Measurements from ENCODE around the gene ACSS2. TPM values are rescaled to one million over a fixed set of nuclear protein-coding genes. Genes with fewer than 3 reads are reported as not detected.
A peak's percentile ranks its signal among the peaks of the same experiment; 100 is the strongest.

ACSS2 gene
- total RNA-seq, 2 donors from 2014 or later, result 343 to 383 TPM

GRCh38 chr20:34938466-34939163 lies 62.2 kb downstream of the ACSS2 start:
- ATAC-seq, result peak; percentile 92
- intact Hi-C loops (cut with DNase I, micrococcal nuclease), result no loop called here
- peak; percentile 88 to 91 for DNase-seq

- intact Hi-C loops (cut with DNase I, micrococcal nuclease), result no loop called here
- ATAC-seq (no peak), DNase-seq (no peak)
Measured at GRCh38 chr20:34940081-34940481, 63.7 kb downstream of the ACSS2 start.

GRCh38 chr20:34941226-34941625 lies 64.8 kb downstream of the ACSS2 start:
- DNase-seq (no peak), ATAC-seq (no peak)
- intact Hi-C loops (cut with DNase I, micrococcal nuclease), result no loop called here

- intact Hi-C loops (cut with DNase I, micrococcal nuclease), result no loop called here
- ATAC-seq, result no peak
- DNase-seq, result no peak
Measured at GRCh38 chr20:34942301-34942700, 65.9 kb downstream of the ACSS2 start.

- no peak for DNase-seq
- intact Hi-C loops (cut with DNase I, micrococcal nuclease), result no loop called here
- no peak for ATAC-seq
Measured at GRCh38 chr20:34943808-34944567, 67.6 kb downstream of the ACSS2 start.

GRCh38 chr20:34945315-34946077 lies 69.1 kb downstream of the ACSS2 start:
- intact Hi-C loops (cut with DNase I, micrococcal nuclease), result no loop called here
- peak; percentile 59 to 75 for DNase-seq
- peak; percentile 78 for ATAC-seq

GRCh38 chr20:34946661-34947060 lies 70.2 kb downstream of the ACSS2 start:
- ATAC-seq, result no peak
- intact Hi-C loops (cut with DNase I, micrococcal nuclease), result no loop called here
- DNase-seq, result no peak

- ATAC-seq (no peak), DNase-seq (no peak)
- intact Hi-C loops (cut with DNase I, micrococcal nuclease), result no loop called here
Measured at GRCh38 chr20:34947336-34947735, 70.9 kb downstream of the ACSS2 start.

- intact Hi-C loops (cut with DNase I, micrococcal nuclease), result loop anchor here in 1 of 2 donors (2.0 kb wide), 1 partner anchor 71 kb away; the partner anchor contains the start of gene ACSS2
- ATAC-seq, result no peak
- no peak for DNase-seq
Measured at GRCh38 chr20:34948030-34948429, 71.6 kb downstream of the ACSS2 start.

GRCh38 chr20:34949120-34949519 lies 72.7 kb downstream of the ACSS2 start:
- intact Hi-C loops (cut with DNase I, micrococcal nuclease), result loop anchor here in 1 of 2 donors (2.0 kb wide), 1 partner anchor 72 kb away; the partner anchor contains the start of gene ACSS2
- peak; percentile 61 for ATAC-seq
- peak in 1 of 2 donors; percentile 53 for DNase-seq

GRCh38 chr20:34951252-34951651 lies 74.8 kb downstream of the ACSS2 start:
- ATAC-seq, result no peak

GRCh38 chr20:34951652-34952051 lies 75.2 kb downstream of the ACSS2 start:
- intact Hi-C loops (cut with DNase I, micrococcal nuclease), result no loop called here
- ATAC-seq, result no peak
- DNase-seq, result no peak

More at GRCh38 chr20:34951252-34951651, 74.8 kb downstream of the ACSS2 start:
- intact Hi-C loops (cut with DNase I, micrococcal nuclease), result no loop called here
- no peak for DNase-seq

- ATAC-seq, result no peak
- intact Hi-C loops (cut with DNase I, micrococcal nuclease), result no loop called here
- no peak for DNase-seq
Measured at GRCh38 chr20:34952671-34953070, 76.3 kb downstream of the ACSS2 start.

- no peak for DNase-seq
- intact Hi-C loops (cut with DNase I, micrococcal nuclease), result no loop called here
- no peak for ATAC-seq
Measured at GRCh38 chr20:34953960-34954359, 77.5 kb downstream of the ACSS2 start.

- peak; percentile 41 for ATAC-seq
- peak; percentile 50 to 58 for DNase-seq
- intact Hi-C loops (cut with DNase I, micrococcal nuclease), result no loop called here
Measured at GRCh38 chr20:34954904-34955230, 78.5 kb downstream of the ACSS2 start.

GRCh38 chr20:34955231-34956040 lies 79.0 kb downstream of the ACSS2 start, which contains the start of the genes GSS and MYH7B:
GSS (minus strand) TSS chr20:34955806; CDS start chr20:34951852, 3,954 bp downstream.
MYH7B (plus strand) TSS chr20:34955868; CDS start chr20:34978006, 22,138 bp downstream.
- peak; percentile 96 to 99 for DNase-seq
- peak; percentile 83 for ATAC-seq
- intact Hi-C loops (cut with DNase I, micrococcal nuclease), result no loop called here

GRCh38 chr20:34956041-34956458 lies 79.6 kb downstream of the ACSS2 start:
- DNase-seq (no peak), ATAC-seq (no peak)
- intact Hi-C loops (cut with DNase I, micrococcal nuclease), result no loop called here

GRCh38 chr20:34956751-34957472 lies 80.5 kb downstream of the ACSS2 start:
- DNase-seq, result no peak
- no peak for ATAC-seq
- intact Hi-C loops (cut with DNase I, micrococcal nuclease), result no loop called here
